HepG2 (cell line): ENCODE data around the gene CD28. TPM values are rescaled to one million over a fixed set of nuclear protein-coding genes. Genes with fewer than 3 reads are reported as not detected.

ENCODE experiments used
- ARNTL ChIP-seq: sonication (generic); formaldehyde crosslinking; IDR thresholded peaks from 2 replicates; pipeline ENCODE4 v1.4.0; 2020; ENCODE audit warnings: mild to moderate bottlenecking, missing genetic modification reagents
- CREB1 ChIP-seq, 2 experiments: fragments of 450-650 bp in 1 of 2; IDR thresholded peaks; 2 replicates each; pipeline ENCODE4 v1.6.1; 2016 to 2017; ENCODE audit warnings: control low read depth in 1 of 2, mild to moderate bottlenecking in 1 of 2, missing compliant biosample characterization in 1 of 2, missing genetic modification characterization in 1 of 2
- FOSL2 ChIP-seq: sonication (generic); formaldehyde crosslinking; IDR thresholded peaks from 2 replicates; pipeline ENCODE4 v1.4.0; 2020; ENCODE audit warnings: missing genetic modification reagents
- GATA4 ChIP-seq: sonication (generic); IDR thresholded peaks from 2 replicates; pipeline ENCODE4 v1.6.1; 2016; ENCODE audit warnings: antibody characterized with exemption, low read depth, borderline replicate concordance
- ISL2 ChIP-seq: sonication (generic); formaldehyde crosslinking; IDR thresholded peaks from 2 replicates; pipeline ENCODE4 v1.5.0; 2020; ENCODE audit warnings: missing genetic modification reagents
- JARID2 ChIP-seq: sonication (generic); formaldehyde crosslinking; IDR thresholded peaks from 2 replicates; pipeline ENCODE4 v1.8.1; 2023; ENCODE audit warnings: missing genetic modification reagents, inconsistent platforms; ENCODE audit not compliant: insufficient replicate concordance
- KMT2B ChIP-seq: IDR thresholded peaks from 2 replicates; pipeline ENCODE4 v1.6.1; 2016; ENCODE audit warnings: missing genetic modification reagents, missing compliant biosample characterization
- MAX ChIP-seq: IDR thresholded peaks from 2 replicates; pipeline ENCODE4 v1.6.1; 2012; ENCODE audit warnings: inconsistent platforms
- SALL1 ChIP-seq: sonication (generic); formaldehyde crosslinking; IDR thresholded peaks from 2 replicates; pipeline ENCODE4 v1.8.0; 2022; ENCODE audit warnings: mild to moderate bottlenecking, missing genetic modification reagents
- TEAD3 ChIP-seq: optimal IDR thresholded peaks from 2 replicates; pipeline ENCODE3; 2016; ENCODE audit warnings: borderline replicate concordance
- USF2 ChIP-seq, 2 experiments: sonication (generic) in 1 of 2; formaldehyde crosslinking in 1 of 2; IDR thresholded peaks; 2 replicates each; pipeline versions ENCODE4 v1.5.1 to v1.6.1; 2011 to 2020; ENCODE audit warnings: borderline replicate concordance in 1 of 2, low read depth in 1 of 2, low read length in 1 of 2, mild to moderate bottlenecking in 1 of 2, missing genetic modification reagents in 1 of 2, moderate library complexity in 1 of 2
- XBP1 ChIP-seq: sonication (generic); formaldehyde crosslinking; IDR thresholded peaks from 2 replicates; pipeline ENCODE4 v1.5.0; 2020; ENCODE audit warnings: missing genetic modification reagents
- YEATS4 ChIP-seq: sonication (generic); formaldehyde crosslinking; IDR thresholded peaks from 2 replicates; pipeline ENCODE4 v1.4.0; 2020; ENCODE audit warnings: missing genetic modification reagents, borderline replicate concordance
- ZBTB25 ChIP-seq: IDR thresholded peaks from 2 replicates; pipeline ENCODE4 v1.6.1; 2018; ENCODE audit warnings: missing genetic modification reagents
- ZBTB33 ChIP-seq: sonication (generic); formaldehyde crosslinking; IDR thresholded peaks from 2 replicates; pipeline ENCODE4 v1.4.0; 2020; ENCODE audit warnings: missing genetic modification reagents
- ZBTB42 ChIP-seq: sonication (generic); formaldehyde crosslinking; IDR thresholded peaks from 2 replicates; pipeline ENCODE4 v1.5.0; 2020; ENCODE audit warnings: mild to moderate bottlenecking, missing genetic modification reagents
- ZKSCAN1 ChIP-seq: fragments of 150-350 bp; IDR thresholded peaks from 2 replicates; pipeline ENCODE4 v1.6.1; 2014; ENCODE audit warnings: low read length
- ZNF264 ChIP-seq: sonication (generic); formaldehyde crosslinking; IDR thresholded peaks from 2 replicates; pipeline ENCODE4 v1.4.0; 2020; ENCODE audit warnings: missing genetic modification reagents
- ZNF329 ChIP-seq: sonication (generic); formaldehyde crosslinking; IDR thresholded peaks from 2 replicates; pipeline ENCODE4 v1.9.0; 2021; ENCODE audit warnings: low read depth, mild to moderate bottlenecking, missing genetic modification reagents
- ZNF335 ChIP-seq: sonication (generic); formaldehyde crosslinking; IDR thresholded peaks from 2 replicates; pipeline ENCODE4 v1.4.0; 2020; ENCODE audit warnings: missing genetic modification reagents
- ZNF557 ChIP-seq: sonication (generic); formaldehyde crosslinking; IDR thresholded peaks from 2 replicates; pipeline ENCODE4 v1.4.0; 2020; ENCODE audit warnings: missing genetic modification reagents
- ZNF562 ChIP-seq: sonication (generic); formaldehyde crosslinking; IDR thresholded peaks from 2 replicates; pipeline ENCODE4 v1.8.0; 2022; ENCODE audit warnings: missing genetic modification reagents, borderline replicate concordance
- ZNF703 ChIP-seq: sonication (generic); formaldehyde crosslinking; IDR thresholded peaks from 2 replicates; pipeline ENCODE4 v1.5.1; 2020; ENCODE audit warnings: missing genetic modification reagents, mild to moderate bottlenecking, moderate library complexity, borderline replicate concordance
- ZNF780A ChIP-seq: sonication (generic); formaldehyde crosslinking; IDR thresholded peaks from 2 replicates; pipeline ENCODE4 v1.8.0; 2022; ENCODE audit warnings: mild to moderate bottlenecking, missing genetic modification reagents, moderate library complexity
- polyA plus RNA-seq, 8 experiments: library from polyadenylated mRNA; depleted of rRNA in 3 of 8; stranded (reverse) in 7 of 8; unstranded in 1 of 8; fragments of >200 nt; fragmentation: Illumina TruSeq in 4 of 8; extraction: Trizol in 4 of 8; gene quantifications; 2 replicates each; pipeline versions ENCODE4 v1.2.1 to v1.2.3, GENCODE V29; 2011 to 2016; ENCODE audit warnings: low read depth in 4 of 8, missing spikeins in 1 of 8, mixed read lengths in 1 of 8; ENCODE audit not compliant: insufficient read depth in 1 of 8
- total RNA-seq, 5 experiments: library from RNA; depleted of rRNA; stranded (reverse); fragments of >200 nt; fragmentation: Illumina TruSeq; extraction: Trizol; gene quantifications; 2 replicates each; pipeline ENCODE4 v1.2.3, GENCODE V29; 2016; ENCODE audit warnings: low read depth in 1 of 5

Gene CD28
- total and polyA plus RNA-seq, 2 of the 13 experiments (the other 11 are each of a cell fraction or from before 2014, with no cell fraction given): not detected

DNA sequence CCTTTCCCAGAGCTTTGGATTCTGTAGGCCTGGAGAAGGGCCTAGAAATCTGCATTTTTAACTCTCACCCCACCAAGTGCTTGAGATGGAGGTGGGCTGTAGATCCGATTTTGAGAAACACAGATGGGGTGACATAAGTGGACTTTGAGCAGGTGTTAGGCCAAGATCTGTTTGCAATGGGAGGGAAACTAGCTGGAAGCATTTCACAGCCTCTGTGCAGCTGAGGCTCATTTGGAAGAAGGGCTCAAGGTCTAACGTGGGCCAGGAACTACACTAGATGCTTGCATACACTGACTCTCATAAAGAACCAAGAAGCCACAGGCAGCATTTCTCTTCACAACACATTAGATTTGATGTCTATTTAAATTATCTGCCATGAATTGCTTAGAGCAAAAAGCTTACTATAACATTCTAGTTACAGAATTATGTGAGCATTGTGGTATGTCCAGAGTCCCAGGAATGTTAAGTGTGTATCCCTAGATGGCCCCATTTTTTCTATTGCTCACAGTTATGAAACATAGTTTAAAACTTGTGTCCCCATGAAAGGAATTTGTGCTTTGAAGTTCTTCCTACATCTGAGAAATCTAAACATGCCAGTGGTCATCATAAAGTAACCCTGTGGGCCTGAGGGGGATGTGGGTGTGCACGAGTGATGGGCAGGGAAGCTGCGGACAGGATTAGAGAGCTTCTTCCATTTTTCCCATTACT lies 77.2 kb downstream of the CD28 start (continued):
- TF ChIP-seq ZNF329 (CRISPR knock-in tag) (0 out of 2 replicates have a peak, but pooled peaks have one; percentile 15), ZNF335 (CRISPR knock-in tag) (0 out of 2 replicates have a peak, but pooled peaks have one; percentile 7), TEAD3 (peak; percentile 86), ZNF780A (CRISPR knock-in tag) (0 out of 2 replicates have a peak, but pooled peaks have one; percentile 15), YEATS4 (CRISPR knock-in tag) (0 out of 2 replicates have a peak, but pooled peaks have one; percentile 5), ZNF264 (0 out of 2 replicates have a peak, but pooled peaks have one; percentile 5), ZNF562 (no peak), SALL1 (peak; percentile 91), ZNF703 (CRISPR knock-in tag) (peak; percentile 52; the same call in 1 of the 2 replicates), ZBTB33 (peak; percentile 67), ZNF557 (CRISPR knock-in tag) (no peak), CREB1 (IDR thresholded peaks at IDR 0.05) (0 out of 2 replicates have a peak, but pooled peaks have one; percentile 6), CREB1 (CRISPR knock-in tag; IDR thresholded peaks at IDR 0.05) (peak; percentile 63), ZBTB25 (CRISPR knock-in tag) (peak; percentile 62; the same call in 1 of the 2 replicates), USF2 (IDR thresholded peaks at IDR 0.05; ENCODE audit: low read depth, low read length) (no peak), USF2 (CRISPR knock-in tag; IDR thresholded peaks at IDR 0.05; ENCODE audit: borderline replicate concordance) (no peak), ISL2 (CRISPR knock-in tag) (peak; percentile 92), MAX (peak; percentile 26; the same call in 1 of the 2 replicates), ZBTB42 (CRISPR knock-in tag) (no peak), ARNTL (CRISPR knock-in tag) (peak; percentile 59; the same call in 1 of the 2 replicates), ZKSCAN1 (peak; percentile 59; the same call in 1 of the 2 replicates), FOSL2 (CRISPR knock-in tag) (peak; percentile 71; the same call in 1 of the 2 replicates), JARID2 (CRISPR knock-in tag) (no peak), KMT2B (CRISPR knock-in tag) (peak; percentile 39; the same call in 1 of the 2 replicates), GATA4 (peak; percentile 67; the same call in 1 of the 2 replicates), XBP1 (0 out of 2 replicates have a peak, but pooled peaks have one; percentile 14)
